DND-41 (cell line): Measurements from ENCODE around the gene KRR1.

Experiments
- EZH2 ChIP-seq: IDR thresholded peaks from 3 replicates; pipeline ENCODE4 v1.6.1; 2012; ENCODE audit warnings: borderline replicate concordance, low read depth, mild to moderate bottlenecking, moderate library complexity, low read length, inconsistent platforms; ENCODE audit not compliant: severe bottlenecking
- TF ChIP-seq, protein P1 (sequence below): IDR thresholded peaks from 2 replicates; pipeline ENCODE4 v1.5.1; 2012; ENCODE audit warnings: borderline replicate concordance, low read length, moderate library complexity, mild to moderate bottlenecking; ENCODE audit not compliant: poor library complexity, severe bottlenecking; ENCODE audit errors: extremely low read depth

GRCh38 chr12:75549989-75550388 lies 38.6 kb upstream of the KRR1 start:
- TF ChIP-seq, protein P1, sequence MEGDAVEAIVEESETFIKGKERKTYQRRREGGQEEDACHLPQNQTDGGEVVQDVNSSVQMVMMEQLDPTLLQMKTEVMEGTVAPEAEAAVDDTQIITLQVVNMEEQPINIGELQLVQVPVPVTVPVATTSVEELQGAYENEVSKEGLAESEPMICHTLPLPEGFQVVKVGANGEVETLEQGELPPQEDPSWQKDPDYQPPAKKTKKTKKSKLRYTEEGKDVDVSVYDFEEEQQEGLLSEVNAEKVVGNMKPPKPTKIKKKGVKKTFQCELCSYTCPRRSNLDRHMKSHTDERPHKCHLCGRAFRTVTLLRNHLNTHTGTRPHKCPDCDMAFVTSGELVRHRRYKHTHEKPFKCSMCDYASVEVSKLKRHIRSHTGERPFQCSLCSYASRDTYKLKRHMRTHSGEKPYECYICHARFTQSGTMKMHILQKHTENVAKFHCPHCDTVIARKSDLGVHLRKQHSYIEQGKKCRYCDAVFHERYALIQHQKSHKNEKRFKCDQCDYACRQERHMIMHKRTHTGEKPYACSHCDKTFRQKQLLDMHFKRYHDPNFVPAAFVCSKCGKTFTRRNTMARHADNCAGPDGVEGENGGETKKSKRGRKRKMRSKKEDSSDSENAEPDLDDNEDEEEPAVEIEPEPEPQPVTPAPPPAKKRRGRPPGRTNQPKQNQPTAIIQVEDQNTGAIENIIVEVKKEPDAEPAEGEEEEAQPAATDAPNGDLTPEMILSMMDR = no peak
- no peak for TF ChIP-seq EZH2
